CD4-positive, alpha-beta T cell (primary cell): ENCODE measurements around the gene BHLHE23. TPM values are rescaled to one million over a fixed set of nuclear protein-coding genes. Genes with fewer than 3 reads are reported as not detected.

ENCODE experiments used
- ATAC-seq: fragments of 200-7000 bp; cut with Tn5 transposase; one replicate; pipeline ENCODE4 v1.10.0; 2022; ENCODE audit warnings: mild to moderate bottlenecking; ENCODE audit not compliant: poor library complexity
- CTCF ChIA-PET: fragments of 350-600 bp; sonication (Branson Sonifier 250); formaldehyde crosslinking; loops from one replicate; lab custom pipeline; 2021; ENCODE audit warnings: antibody characterized with exemption, inconsistent platforms; lab: Charles Lee
- POLR2A ChIA-PET: fragments of 350-600 bp; sonication (Branson Sonifier 250); formaldehyde crosslinking; loops from one replicate; lab custom pipeline; 2021; ENCODE audit warnings: antibody characterized with exemption, inconsistent platforms; lab: Charles Lee
- DNase-seq, 14 experiments: peaks; one replicate each; pipeline ENCODE4 v3.0.0-alpha.2; 2013 to 2020; ENCODE audit warnings: mixed read lengths in 2 of 14
- H3K27ac ChIP-seq, 2 donors: one replicate each; pipeline versions ENCODE4 v1.5.1 to v1.7.0; 2013; ENCODE audit warnings: low read length in 2 of 2, low read depth in 1 of 2, mild to moderate bottlenecking in 1 of 2
- H3K27me3 ChIP-seq, 2 experiments: 1 replicate in 1 of 2; 2 replicates in 1 of 2; pipeline versions ENCODE4 v1.6.1 to v1.7.0; 2013; ENCODE audit warnings: low read length in 2 of 2, control low read depth in 1 of 2, mild to moderate bottlenecking in 1 of 2, moderate library complexity in 1 of 2; ENCODE audit not compliant: insufficient read depth in 2 of 2, control insufficient read depth in 1 of 2
- H3K36me3 ChIP-seq: one replicate; pipeline ENCODE4 v1.6.1; 2013; ENCODE audit warnings: low read length, control low read depth; ENCODE audit not compliant: insufficient read depth
- H3K4me1 ChIP-seq: one replicate; pipeline ENCODE4 v1.6.1; 2013; ENCODE audit warnings: low read length, control low read depth; ENCODE audit not compliant: insufficient read depth
- H3K4me3 ChIP-seq: one replicate; pipeline ENCODE4 v1.5.1; 2013; ENCODE audit warnings: mild to moderate bottlenecking, low read length, moderate library complexity
- H3K9me3 ChIP-seq, 2 experiments: 1 replicate in 1 of 2; 2 replicates in 1 of 2; pipeline versions ENCODE4 v1.6.1 to v1.7.0; 2013; ENCODE audit warnings: low read length in 2 of 2, mild to moderate bottlenecking in 2 of 2, control low read depth in 1 of 2, moderate library complexity in 1 of 2; ENCODE audit not compliant: control insufficient read depth in 1 of 2, insufficient read depth in 1 of 2
- H3K27ac Mint-ChIP-seq: one replicate; pipeline ENCODE4 v1.8.0; 2020; ENCODE audit warnings: mixed read lengths
- H3K27me3 Mint-ChIP-seq: one replicate; pipeline ENCODE4 v1.8.0; 2021; ENCODE audit warnings: mixed read lengths
- H3K36me3 Mint-ChIP-seq: one replicate; pipeline ENCODE4 v1.8.0; 2021; ENCODE audit warnings: low read depth, mixed read lengths
- H3K4me1 Mint-ChIP-seq: one replicate; pipeline ENCODE4 v1.8.0; 2021; ENCODE audit warnings: low read depth, mixed read lengths
- H3K4me3 Mint-ChIP-seq: one replicate; pipeline ENCODE4 v1.8.0; 2020; ENCODE audit warnings: mild to moderate bottlenecking, mixed read lengths
- H3K9me3 Mint-ChIP-seq: one replicate; pipeline ENCODE4 v1.8.0; 2020; ENCODE audit warnings: mixed read lengths
- CTCF ChIP-seq: fragments of 200-600 bp; IDR thresholded peaks from one replicate; pipeline ENCODE4 v1.8.0; 2022; ENCODE audit warnings: antibody characterized with exemption, mild to moderate bottlenecking
- intact Hi-C, 2 experiments: fragments of 100-400 bp; cut with DNase I in 1 of 2; cut with micrococcal nuclease in 1 of 2; formaldehyde crosslinking; loops; one replicate each; pipeline versions ENCODE4 v1.15.1 to v1.9.0; 2023 to 2025; cut with DNase I, micrococcal nuclease
- total RNA-seq, 174 experiments: library from RNA in 2 of 174; stranded (reverse) in 2 of 174; gene quantifications; one replicate each; pipeline ENCODE4 v1.2.3 and lab custom pipeline; 2021 to 2026

The BHLHE23 gene
- total RNA-seq, 2 experiments from 2014 or later = not detected

GRCh38 chr20:62995481-62995880 is 11.3 kb downstream of the BHLHE23 start:
- H3K4me1 Mint-ChIP-seq = no peaks in the 10 kb centered on the region
- no peak overlapping the region for H3K4me3 ChIP-seq
- DNase-seq (no peak), ATAC-seq (no peak)
- no peaks in the 10 kb centered on the region for H3K36me3 ChIP-seq
- CTCF ChIA-PET = no interaction called here
- H3K9me3 ChIP-seq = peaks cover 0 to 11% of the 10 kb centered on the region in 2 experiments
- no peaks in the 10 kb centered on the region for H3K9me3 Mint-ChIP-seq
- POLR2A ChIA-PET = no interaction called here
- H3K27me3 Mint-ChIP-seq = peaks cover 39% of the 10 kb centered on the region
- H3K27ac Mint-ChIP-seq = no peak overlapping the region
- no peak for TF ChIP-seq CTCF
- H3K4me1 ChIP-seq = peaks cover 3% of the 10 kb centered on the region
- peaks cover 2 to 8% of the 10 kb centered on the region in 2 experiments for H3K27me3 ChIP-seq
- no peaks in the 10 kb centered on the region for H3K36me3 Mint-ChIP-seq
- intact Hi-C loops = no loop called here
- H3K4me3 Mint-ChIP-seq = no peak overlapping the region
- no peak overlapping the region for H3K27ac ChIP-seq

DNA sequence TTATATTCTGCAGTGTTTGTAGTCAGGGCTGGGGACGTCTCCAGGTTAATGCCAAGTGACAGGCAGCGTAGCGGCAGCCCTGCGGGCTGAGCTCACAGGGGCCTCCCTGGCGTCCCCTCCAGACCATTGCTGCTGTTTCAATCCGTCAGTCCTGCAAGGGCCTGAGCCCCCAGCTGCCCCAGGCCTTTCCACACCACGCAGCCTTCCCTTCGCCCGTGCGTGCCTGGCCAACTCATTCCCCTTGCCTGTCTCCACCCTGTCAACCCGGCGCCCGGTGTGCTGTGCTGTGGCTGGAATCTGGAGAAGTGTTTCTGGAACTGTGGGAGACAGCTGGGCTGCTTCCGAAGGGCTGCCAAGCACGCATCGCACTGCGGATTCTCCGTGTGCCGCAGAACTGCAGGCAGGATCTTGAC is 11.9 kb downstream of the BHLHE23 start:
- Mint-ChIP-seq H3K27me3 (peaks cover 33% of the 10 kb centered on the region), H3K4me1 (no peaks in the 10 kb centered on the region), H3K27ac (no peak overlapping the region), H3K4me3 (no peak overlapping the region), H3K9me3 (no peaks in the 10 kb centered on the region), H3K36me3 (no peaks in the 10 kb centered on the region)
- intact Hi-C loops = no loop called here
- ChIA-PET CTCF (no interaction called here), POLR2A (no interaction called here)
- Histone ChIP-seq H3K4me3 (no peak overlapping the region), H3K36me3 (no peaks in the 10 kb centered on the region), H3K27me3 (peaks cover 2 to 6% of the 10 kb centered on the region in 2 experiments), H3K4me1 (peaks cover 3% of the 10 kb centered on the region), H3K27ac (no peak overlapping the region), H3K9me3 (peaks cover 0 to 9% of the 10 kb centered on the region in 2 experiments)
- DNase-seq = no peak
- ATAC-seq = no peak
- no peak for TF ChIP-seq CTCF

DNA sequence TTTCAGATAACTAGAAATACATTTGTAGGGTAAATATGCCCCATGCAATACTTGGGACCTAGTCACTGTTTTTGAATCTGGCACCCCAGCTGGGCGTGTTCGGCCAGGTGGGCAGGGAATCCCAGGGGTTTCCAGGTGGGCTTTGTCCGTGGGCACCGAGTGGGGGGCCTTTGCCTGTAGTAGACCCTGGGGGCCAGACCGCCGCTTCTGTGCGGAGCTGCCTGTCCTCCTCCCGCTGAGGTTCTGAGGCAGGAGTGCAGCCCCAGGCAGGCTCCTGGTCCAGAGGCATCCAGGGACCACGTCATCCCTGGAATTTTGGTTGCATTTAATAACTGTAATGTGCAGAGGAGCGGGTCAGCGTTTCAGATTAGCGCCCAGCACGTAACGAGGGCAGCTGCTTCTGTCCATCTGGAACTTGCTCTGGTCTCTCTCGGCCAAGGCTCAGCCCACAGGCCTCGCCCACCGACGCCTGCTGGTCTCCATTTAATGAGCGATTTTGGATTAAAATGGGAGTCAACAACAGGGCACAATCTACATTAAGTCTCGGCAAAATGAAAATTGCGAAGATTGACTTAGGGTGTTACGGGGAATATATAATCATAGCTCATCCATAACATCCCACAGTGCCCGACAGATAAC is 12.8 kb downstream of the BHLHE23 start:
- no peak overlapping the region for H3K27ac ChIP-seq
- H3K9me3 ChIP-seq = peaks cover 0 to under 1% of the 10 kb centered on the region in 2 experiments
- peaks cover 3% of the 10 kb centered on the region for H3K4me1 ChIP-seq
- peaks cover 2 to 3% of the 10 kb centered on the region in 2 experiments for H3K27me3 ChIP-seq
- TF ChIP-seq CTCF = no peak
- Mint-ChIP-seq H3K4me1 (no peaks in the 10 kb centered on the region), H3K36me3 (no peaks in the 10 kb centered on the region), H3K9me3 (no peaks in the 10 kb centered on the region), H3K27ac (no peak overlapping the region), H3K27me3 (peaks cover 27% of the 10 kb centered on the region), H3K4me3 (no peak overlapping the region)
- ATAC-seq = no peak
- POLR2A ChIA-PET = no interaction called here
- intact Hi-C loops = no loop called here
- CTCF ChIA-PET = no interaction called here
- no peak for DNase-seq
- no peaks in the 10 kb centered on the region for H3K36me3 ChIP-seq
- H3K4me3 ChIP-seq = no peak overlapping the region
